GM10248 (cell line): ENCODE data around the gene OSTF1.

Experiments used
- CTCF ChIA-PET: fragments of 300-600 bp; sonication (Branson Sonifier 250); formaldehyde crosslinking; extraction: SDS; loops from one replicate; lab custom pipeline; 2021; ENCODE audit warnings: antibody characterized with exemption; lab: Yijun Ruan, JAX
- POLR2A ChIA-PET: fragments of 350-650 bp; sonication (Branson Sonifier 250); formaldehyde crosslinking; extraction: SDS; loops from one replicate; lab custom pipeline; 2020; ENCODE audit warnings: antibody characterized with exemption; lab: Yijun Ruan, JAX
- DNase-seq: peaks from one replicate; pipeline ENCODE4 v3.0.0; 2012; ENCODE audit errors: extremely low spot score
- TF ChIP-seq, protein P1 (sequence below): IDR thresholded peaks from 2 replicates; pipeline ENCODE4 v1.5.1; 2012; ENCODE audit warnings: mild to moderate bottlenecking, low read depth; ENCODE audit errors: extremely low read depth, missing control alignments, control extremely low read depth

Gene OSTF1

DNA sequence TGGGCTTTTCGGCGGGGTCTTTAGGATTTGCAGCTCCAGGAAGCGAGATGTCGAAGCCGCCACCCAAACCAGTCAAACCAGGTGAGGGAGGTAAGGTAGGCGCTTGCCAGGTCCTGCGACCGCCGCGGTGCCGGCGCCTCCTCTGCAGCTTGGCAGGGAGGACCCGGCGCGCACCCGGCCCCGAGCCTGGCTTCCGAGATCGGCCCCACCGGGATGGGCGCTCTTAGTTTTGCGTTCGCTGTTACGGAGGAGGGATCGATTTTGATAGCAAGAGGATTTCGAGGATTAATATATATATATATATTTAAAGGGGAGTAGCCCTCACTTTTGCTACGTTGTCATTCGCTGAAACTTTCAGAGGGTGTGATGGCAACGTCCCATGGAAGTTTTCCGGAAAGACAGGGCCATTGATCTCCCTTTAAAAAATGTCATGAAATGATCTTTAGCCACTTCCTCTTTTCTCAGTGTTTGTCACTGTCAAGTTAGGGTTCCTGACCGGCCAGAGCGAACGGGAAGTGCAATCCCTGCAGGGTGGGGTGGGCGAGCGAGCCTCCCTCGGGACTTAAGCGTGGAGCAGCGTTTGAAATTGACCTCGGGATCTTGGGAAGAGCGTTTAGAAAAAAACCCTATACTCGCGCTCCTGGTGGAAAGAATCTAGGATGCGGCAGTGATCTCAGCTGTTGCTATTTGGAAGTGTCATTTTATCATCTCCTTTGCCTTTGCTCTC is 495 bp downstream of the OSTF1 start:
- DNase-seq: peak; percentile 68
- ChIA-PET POLR2A (interaction anchor here (0.8 to 1.1 kb wide), 3 partner anchors 60 to 137 kb away, joined by 3 read pairs; partner anchors contain the start of gene CARNMT1), CTCF (interaction anchor here (1.0 to 3.4 kb wide), 7 partner anchors 11 to 315 kb away, joined by 3 to 12 read pairs (median 4); partner anchors contain the start of gene C9orf40)
- TF ChIP-seq, protein P1, sequence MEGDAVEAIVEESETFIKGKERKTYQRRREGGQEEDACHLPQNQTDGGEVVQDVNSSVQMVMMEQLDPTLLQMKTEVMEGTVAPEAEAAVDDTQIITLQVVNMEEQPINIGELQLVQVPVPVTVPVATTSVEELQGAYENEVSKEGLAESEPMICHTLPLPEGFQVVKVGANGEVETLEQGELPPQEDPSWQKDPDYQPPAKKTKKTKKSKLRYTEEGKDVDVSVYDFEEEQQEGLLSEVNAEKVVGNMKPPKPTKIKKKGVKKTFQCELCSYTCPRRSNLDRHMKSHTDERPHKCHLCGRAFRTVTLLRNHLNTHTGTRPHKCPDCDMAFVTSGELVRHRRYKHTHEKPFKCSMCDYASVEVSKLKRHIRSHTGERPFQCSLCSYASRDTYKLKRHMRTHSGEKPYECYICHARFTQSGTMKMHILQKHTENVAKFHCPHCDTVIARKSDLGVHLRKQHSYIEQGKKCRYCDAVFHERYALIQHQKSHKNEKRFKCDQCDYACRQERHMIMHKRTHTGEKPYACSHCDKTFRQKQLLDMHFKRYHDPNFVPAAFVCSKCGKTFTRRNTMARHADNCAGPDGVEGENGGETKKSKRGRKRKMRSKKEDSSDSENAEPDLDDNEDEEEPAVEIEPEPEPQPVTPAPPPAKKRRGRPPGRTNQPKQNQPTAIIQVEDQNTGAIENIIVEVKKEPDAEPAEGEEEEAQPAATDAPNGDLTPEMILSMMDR: no peak

DNA sequence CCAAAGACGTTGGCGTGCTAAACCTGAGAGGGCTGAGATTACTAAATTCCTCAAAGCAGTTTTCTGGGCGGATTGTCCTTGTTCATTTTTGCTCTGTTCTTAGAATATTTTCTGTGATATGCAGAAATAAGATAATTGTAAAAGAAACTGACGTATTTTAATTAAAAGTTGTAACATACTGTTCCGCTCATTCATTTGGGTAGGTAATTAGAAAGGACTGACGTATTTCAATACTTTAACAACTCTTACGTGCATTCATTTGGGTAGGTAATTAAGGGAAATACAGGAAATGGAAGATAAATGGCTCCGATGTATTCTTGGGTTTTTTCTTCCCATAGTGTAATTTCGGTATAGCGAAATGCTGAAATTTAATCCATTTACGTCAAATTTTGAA is 1.1 kb downstream of the OSTF1 start:
- DNase-seq: no peak
- TF ChIP-seq, protein P1: no peak
- ChIA-PET POLR2A (interaction anchor here (0.8 kb wide), 1 partner anchor 61 kb away, joined by 3 read pairs; the partner anchor contains the start of gene CARNMT1), CTCF (interaction anchor here (0.7 to 3.4 kb wide), 6 partner anchors 11 to 354 kb away, joined by 3 to 12 read pairs (median 4); partner anchors contain the start of gene CARNMT1)

DNA sequence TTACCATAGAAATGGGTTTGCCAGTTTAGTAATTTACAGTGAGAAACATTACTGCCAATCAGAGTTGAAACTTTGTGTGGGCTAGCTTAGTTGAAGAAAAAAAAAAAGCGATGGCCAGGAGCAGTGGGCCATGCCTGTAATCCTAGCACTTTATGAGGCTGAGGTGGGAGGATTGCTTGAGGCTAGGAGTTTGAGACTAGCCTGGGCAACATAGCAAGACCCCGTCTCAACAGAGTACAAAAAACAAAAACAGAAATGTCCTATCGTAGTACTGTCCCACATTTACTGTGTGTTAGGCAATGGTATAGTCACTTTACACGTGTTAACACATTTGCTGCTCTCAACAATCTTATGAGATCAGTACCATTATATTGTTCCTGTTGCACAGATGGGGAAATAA is 2.3 kb downstream of the OSTF1 start:
- DNase-seq: no peak
- ChIA-PET POLR2A (no interaction called here), CTCF (interaction anchor here (0.8 to 3.4 kb wide), 5 partner anchors 13 to 317 kb away, joined by 3 to 12 read pairs (median 4); partner anchors contain the start of gene CARNMT1)
- TF ChIP-seq, protein P1: no peak

DNA sequence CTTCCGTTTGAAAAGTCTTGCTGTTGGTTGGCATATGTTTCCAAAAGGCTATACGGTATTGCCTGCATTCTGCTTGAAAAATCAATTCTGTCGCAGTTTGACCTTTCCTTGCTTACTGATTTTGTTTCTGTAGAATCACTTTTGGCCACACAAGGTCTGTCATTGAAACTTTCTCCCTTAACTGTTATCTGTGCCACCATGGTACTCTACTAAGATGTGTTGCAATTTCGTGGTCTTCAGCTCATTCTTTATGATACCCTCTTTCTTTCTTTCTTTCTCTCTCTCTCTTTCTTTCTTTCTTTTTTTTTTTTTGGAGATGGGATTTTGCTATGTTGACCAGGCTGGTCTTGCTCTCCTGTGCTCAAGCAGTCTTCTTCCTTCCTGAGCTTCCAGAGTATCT is 4.5 kb downstream of the OSTF1 start:
- DNase-seq: no peak
- TF ChIP-seq, protein P1: no peak
- ChIA-PET CTCF (interaction anchor here (0.7 to 1.8 kb wide), 5 partner anchors 8 to 319 kb away, joined by 3 to 9 read pairs (median 7); partner anchors contain the start of gene CARNMT1), POLR2A (no interaction called here)

DNA sequence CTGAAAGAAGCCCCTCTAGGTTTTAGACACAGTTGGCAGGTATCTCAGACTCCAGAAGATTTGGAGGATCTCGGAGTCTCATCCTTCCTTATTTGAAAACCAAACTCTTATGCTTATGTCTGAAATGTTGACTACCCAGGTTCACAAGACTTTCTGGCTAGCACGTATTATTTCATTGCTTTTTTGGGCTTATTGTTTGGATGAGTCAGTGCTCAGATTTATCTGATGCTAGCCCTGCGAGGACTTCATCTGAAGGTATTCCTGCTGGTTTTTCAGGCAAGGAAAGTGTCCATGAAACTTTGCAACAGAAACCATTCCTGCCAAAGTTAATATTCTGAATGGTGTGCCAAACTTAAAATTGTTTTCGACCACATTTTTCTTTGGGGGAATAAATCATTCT is 8.5 kb downstream of the OSTF1 start:
- no peak for DNase-seq
- ChIA-PET CTCF (interaction anchor here (1.0 to 1.5 kb wide), 3 partner anchors 10 to 323 kb away, joined by 3 to 4 read pairs (median 3); no protein-coding TSS in a partner anchor), POLR2A (no interaction called here)
- TF ChIP-seq, protein P1: no peak

DNA sequence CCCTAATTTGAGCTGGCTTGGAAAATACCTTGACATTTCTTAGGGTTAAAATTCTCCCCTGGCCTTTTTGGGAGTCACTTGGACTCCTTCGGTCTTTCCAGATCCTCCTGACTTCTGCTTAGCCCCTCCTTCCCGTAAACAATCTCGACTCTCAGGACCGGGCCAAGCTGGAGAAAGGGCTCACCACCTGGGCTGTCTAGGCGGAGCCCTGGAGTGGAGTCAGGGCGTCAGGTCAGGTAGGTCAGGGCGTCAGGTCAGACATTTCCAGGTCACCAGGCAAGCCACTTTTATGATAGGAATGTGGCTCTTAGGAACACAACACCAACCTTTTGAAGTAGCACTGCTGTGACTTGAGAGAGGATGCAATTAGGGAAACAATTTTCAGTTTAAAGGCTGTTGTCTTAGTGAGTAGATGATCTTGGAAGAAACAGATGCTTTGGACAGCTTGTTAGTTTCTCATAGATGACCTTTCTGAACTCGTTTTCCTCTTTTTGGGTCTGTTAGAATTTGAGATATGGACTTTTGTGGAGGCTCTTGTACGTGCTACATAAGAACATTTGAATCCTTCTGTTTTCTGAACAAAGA is 12.8 kb downstream of the OSTF1 start:
- no peak for DNase-seq
- CTCF ChIA-PET: interaction anchor here (0.7 to 2.6 kb wide), 4 partner anchors 9 to 84 kb away, joined by 3 to 7 read pairs (median 4); no protein-coding TSS in a partner anchor
- POLR2A ChIA-PET: no interaction called here
- TF ChIP-seq, protein P1: no peak
